M059J (cell line): ENCODE measurements around the gene NTRK2. TPM values are rescaled to one million over a fixed set of nuclear protein-coding genes. Genes with fewer than 3 reads are reported as not detected.
A peak's percentile ranks its signal among the peaks of the same experiment; 100 is the strongest.

ENCODE experiments used
- DNase-seq: peaks from one replicate; pipeline ENCODE4 v3.0.0-alpha.2; 2012; ENCODE audit warnings: low read depth
- total RNA-seq: library from RNA; depleted of rRNA; stranded (reverse); fragments of >200 nt; shearing (Covaris generic); gene quantifications from 2 replicates; pipeline ENCODE4 v1.2.3, GENCODE V29; 2014

Gene NTRK2
- total RNA-seq, 1 experiment from 2014 or later = 1.1 TPM

- DNase-seq = no peak
Measured at GRCh38 chr9:84681516-84682285, 12.2 kb downstream of the NTRK2 start.

GRCh38 chr9:84686068-84686467 is 16.5 kb downstream of the NTRK2 start:
- DNase-seq = no peak

- DNase-seq = no peak
Measured at GRCh38 chr9:84688956-84689355, 19.4 kb downstream of the NTRK2 start.

- DNase-seq = no peak
Measured at GRCh38 chr9:84691634-84692033, 22.1 kb downstream of the NTRK2 start.

- peak; percentile 12 for DNase-seq
Measured at GRCh38 chr9:84694248-84694647, 24.7 kb downstream of the NTRK2 start.

GRCh38 chr9:84697042-84697441 is 27.5 kb downstream of the NTRK2 start:
- DNase-seq = no peak

- peak; percentile 66 for DNase-seq
Measured at GRCh38 chr9:84697509-84698114, 28.1 kb downstream of the NTRK2 start.

GRCh38 chr9:84698323-84698722 is 28.8 kb downstream of the NTRK2 start:
- DNase-seq = no peak

- DNase-seq = no peak
Measured at GRCh38 chr9:84699984-84700383, 30.5 kb downstream of the NTRK2 start.

- DNase-seq = no peak
Measured at GRCh38 chr9:84701801-84702200, 32.3 kb downstream of the NTRK2 start.

GRCh38 chr9:84702471-84702870 is 32.9 kb downstream of the NTRK2 start:
- DNase-seq = no peak

GRCh38 chr9:84703793-84704192 is 34.3 kb downstream of the NTRK2 start:
- peak; percentile 83 for DNase-seq

- DNase-seq = no peak
Measured at GRCh38 chr9:84705128-84705527, 35.6 kb downstream of the NTRK2 start.

- DNase-seq = no peak
Measured at GRCh38 chr9:84708400-84708799, 38.9 kb downstream of the NTRK2 start.

GRCh38 chr9:84709056-84709455 is 39.5 kb downstream of the NTRK2 start:
- DNase-seq = no peak

GRCh38 chr9:84710701-84711397 is 41.3 kb downstream of the NTRK2 start:
- DNase-seq = peak; percentile 68

GRCh38 chr9:84711398-84711777 is 41.9 kb downstream of the NTRK2 start:
- DNase-seq = peak; percentile 82

- peak; percentile 98 for DNase-seq
Measured at GRCh38 chr9:84711936-84712335, 42.4 kb downstream of the NTRK2 start.

- no peak for DNase-seq
Measured at GRCh38 chr9:84716217-84716616, 46.7 kb downstream of the NTRK2 start.

GRCh38 chr9:84718476-84718875 is 48.9 kb downstream of the NTRK2 start:
- DNase-seq = no peak

- no peak for DNase-seq
Measured at GRCh38 chr9:84722388-84722989, 53.0 kb downstream of the NTRK2 start.

GRCh38 chr9:84723426-84723825 is 53.9 kb downstream of the NTRK2 start:
- DNase-seq = no peak

- DNase-seq = no peak
Measured at GRCh38 chr9:84731696-84732095, 62.2 kb downstream of the NTRK2 start.
